Measurements from ENCODE around the gene AMDHD1. TPM values are rescaled to one million over a fixed set of nuclear protein-coding genes. Genes with fewer than 3 reads are reported as not detected.

AMDHD1 gene
- total and polyA plus RNA-seq, 10 of the 15 experiments (the other 5 are each of a cell fraction or from before 2014, with no cell fraction given), result 0.04 to 0.28 (median 0.13) TPM; not detected in 4

DNA sequence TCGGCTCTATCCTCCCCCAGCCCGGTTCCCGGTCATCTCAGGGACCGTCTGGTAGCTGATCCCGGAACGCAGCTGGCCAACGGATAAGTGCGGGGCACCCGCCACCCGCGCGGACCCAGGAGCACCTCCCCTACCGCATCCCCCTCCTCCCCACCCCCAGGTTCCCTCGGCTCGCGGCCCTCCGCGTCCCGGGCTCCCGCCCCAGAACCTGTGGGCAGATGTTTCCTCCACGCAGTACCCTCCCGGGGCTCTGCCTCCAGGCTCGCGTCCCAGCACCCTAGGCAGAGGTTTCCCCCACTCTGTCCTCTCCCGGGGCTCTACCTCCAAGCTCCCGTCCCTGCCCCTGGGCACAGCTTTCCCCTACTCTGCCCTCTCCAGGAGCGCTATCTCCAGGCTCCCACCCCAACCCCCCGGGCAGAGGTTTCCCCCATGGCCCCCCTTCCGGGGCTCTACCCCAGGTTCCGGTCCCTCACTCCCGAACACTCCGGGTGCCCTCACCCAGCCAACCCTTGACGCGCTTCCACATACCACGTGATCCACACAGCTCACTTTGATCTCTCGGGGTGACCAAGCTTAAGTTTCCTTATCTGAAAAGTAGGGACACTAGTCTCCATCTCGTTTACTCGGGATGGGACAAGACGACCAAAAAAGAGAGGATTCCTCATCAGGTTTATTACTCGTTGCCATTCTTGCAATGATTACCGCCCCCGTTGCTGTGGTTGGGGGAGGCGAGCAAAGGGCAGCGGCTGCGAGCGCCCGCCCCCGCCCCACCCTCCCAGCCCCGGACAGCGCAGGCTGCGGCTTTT, 404 bp upstream of the AMDHD1 start, which contains the start of gene CCDC38:
Gene CCDC38 (minus strand): TSS at position 91 of the 806 bp plus-strand sequence. CDS start 6,105 bp downstream, outside the sequence.
- H3K9me3 ChIP-seq (replicated peaks; ENCODE audit: control insufficient read depth, insufficient read depth, low read length), result no peaks in the 10 kb centered on the region
- SMC1A ChIA-PET (ENCODE audit: uncharacterized antibody, unreplicated experiment), result interaction anchor here (1.0 to 2.0 kb wide), 6 partner anchors 9 to 51 kb away, joined by 3 to 6 read pairs (median 4); no protein-coding TSS in a partner anchor
- H3K36me3 ChIP-seq (ENCODE audit: control insufficient read depth in 2 of 2, insufficient read depth in 2 of 2, low read length in 1 of 2), result no peaks in the 10 kb centered on the region
- H3K9ac ChIP-seq (ENCODE audit: control insufficient read depth, insufficient read depth, low read length), result peak within 1 kb of the TSS; percentile 78
- POLR2A ChIA-PET, result interaction anchor here (0.6 to 1.2 kb wide), 2 partner anchors 272 to 921 kb away, joined by 4 to 15 read pairs; no protein-coding TSS in a partner anchor
- peak; percentile 98 for ATAC-seq
- WGBS (ENCODE audit: insufficient coverage, insufficient replicate concordance, low lambda C conversion rate, missing lambda C conversion rate), result 0% methylated on average over 20 of the region's 51 CpGs
- in situ Hi-C loops (cut with MboI) (no loop called here), intact Hi-C loops (cut with micrococcal nuclease; ENCODE audit: unreplicated experiment) (no loop called here)
- H3K79me2 ChIP-seq (ENCODE audit: control insufficient read depth, insufficient read depth, low read length), result no peaks in the 10 kb centered on the region
- peaks cover 3% of the 10 kb centered on the region; the same call in 1 of the 2 replicates for H3K4me1 ChIP-seq (ENCODE audit: control insufficient read depth, insufficient read depth, low read length)
- CTCF ChIA-PET, result interaction anchor here (0.6 to 4.9 kb wide), 9 partner anchors 11 to 574 kb away, joined by 3 to 26 read pairs (median 5); no protein-coding TSS in a partner anchor
- no TSS peak for BruUV-seq (replicated peaks)
- peak; percentile 13 for FAIRE-seq
- RAD21 ChIA-PET (ENCODE audit: unreplicated experiment), result interaction anchor here (1.3 kb wide), 2 partner anchors 56 to 78 kb away, joined by 5 to 6 read pairs; no protein-coding TSS in a partner anchor
- H3K4me3 ChIP-seq, result peak within 1 kb of the TSS; percentile 94
- H3K4me2 ChIP-seq (ENCODE audit: control insufficient read depth, insufficient read depth), result peak within 1 kb of the TSS; percentile 93
- H3K27ac ChIP-seq (ENCODE audit: control insufficient read depth, insufficient read depth), result peak within 1 kb of the TSS; percentile 53
- peak; percentile 57 for DNase-seq (ENCODE audit: low read depth, low spot score)
- H3K27me3 ChIP-seq (replicated peaks in 1 of 2; ENCODE audit: control insufficient read depth in 2 of 2, insufficient read depth in 2 of 2, low read length in 1 of 2), result no peaks in the 10 kb centered on the region
- peak within 1 kb of the TSS; percentile 97 for H2AFZ ChIP-seq (ENCODE audit: control insufficient read depth, low read depth, low read length)
- H4K20me1 ChIP-seq (ENCODE audit: control insufficient read depth, insufficient read depth), result no peaks in the 10 kb centered on the region
- TF ChIP-seq, protein P1, sequence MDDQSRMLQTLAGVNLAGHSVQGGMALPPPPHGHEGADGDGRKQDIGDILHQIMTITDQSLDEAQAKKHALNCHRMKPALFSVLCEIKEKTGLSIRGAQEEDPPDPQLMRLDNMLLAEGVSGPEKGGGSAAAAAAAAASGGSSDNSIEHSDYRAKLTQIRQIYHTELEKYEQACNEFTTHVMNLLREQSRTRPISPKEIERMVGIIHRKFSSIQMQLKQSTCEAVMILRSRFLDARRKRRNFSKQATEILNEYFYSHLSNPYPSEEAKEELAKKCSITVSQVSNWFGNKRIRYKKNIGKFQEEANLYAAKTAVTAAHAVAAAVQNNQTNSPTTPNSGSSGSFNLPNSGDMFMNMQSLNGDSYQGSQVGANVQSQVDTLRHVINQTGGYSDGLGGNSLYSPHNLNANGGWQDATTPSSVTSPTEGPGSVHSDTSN (IDR thresholded peaks at IDR 0.05; ENCODE audit: insufficient replicate concordance, low read depth, low read length), result no peak
- TF ChIP-seq NR2C1 (IDR thresholded peaks at IDR 0.05) (peak; percentile 30; the same call in 1 of the 2 replicates), HCFC1 (IDR thresholded peaks at IDR 0.05; ENCODE audit: low read length) (peak; percentile 32; the same call in 1 of the 2 replicates), HDGF (IDR thresholded peaks at IDR 0.05) (0 out of 2 replicates have a peak, but pooled peaks have one; percentile 20), RAD51 (IDR thresholded peaks at IDR 0.05) (peak; percentile 98)
- TF ChIP-seq, protein P2, sequence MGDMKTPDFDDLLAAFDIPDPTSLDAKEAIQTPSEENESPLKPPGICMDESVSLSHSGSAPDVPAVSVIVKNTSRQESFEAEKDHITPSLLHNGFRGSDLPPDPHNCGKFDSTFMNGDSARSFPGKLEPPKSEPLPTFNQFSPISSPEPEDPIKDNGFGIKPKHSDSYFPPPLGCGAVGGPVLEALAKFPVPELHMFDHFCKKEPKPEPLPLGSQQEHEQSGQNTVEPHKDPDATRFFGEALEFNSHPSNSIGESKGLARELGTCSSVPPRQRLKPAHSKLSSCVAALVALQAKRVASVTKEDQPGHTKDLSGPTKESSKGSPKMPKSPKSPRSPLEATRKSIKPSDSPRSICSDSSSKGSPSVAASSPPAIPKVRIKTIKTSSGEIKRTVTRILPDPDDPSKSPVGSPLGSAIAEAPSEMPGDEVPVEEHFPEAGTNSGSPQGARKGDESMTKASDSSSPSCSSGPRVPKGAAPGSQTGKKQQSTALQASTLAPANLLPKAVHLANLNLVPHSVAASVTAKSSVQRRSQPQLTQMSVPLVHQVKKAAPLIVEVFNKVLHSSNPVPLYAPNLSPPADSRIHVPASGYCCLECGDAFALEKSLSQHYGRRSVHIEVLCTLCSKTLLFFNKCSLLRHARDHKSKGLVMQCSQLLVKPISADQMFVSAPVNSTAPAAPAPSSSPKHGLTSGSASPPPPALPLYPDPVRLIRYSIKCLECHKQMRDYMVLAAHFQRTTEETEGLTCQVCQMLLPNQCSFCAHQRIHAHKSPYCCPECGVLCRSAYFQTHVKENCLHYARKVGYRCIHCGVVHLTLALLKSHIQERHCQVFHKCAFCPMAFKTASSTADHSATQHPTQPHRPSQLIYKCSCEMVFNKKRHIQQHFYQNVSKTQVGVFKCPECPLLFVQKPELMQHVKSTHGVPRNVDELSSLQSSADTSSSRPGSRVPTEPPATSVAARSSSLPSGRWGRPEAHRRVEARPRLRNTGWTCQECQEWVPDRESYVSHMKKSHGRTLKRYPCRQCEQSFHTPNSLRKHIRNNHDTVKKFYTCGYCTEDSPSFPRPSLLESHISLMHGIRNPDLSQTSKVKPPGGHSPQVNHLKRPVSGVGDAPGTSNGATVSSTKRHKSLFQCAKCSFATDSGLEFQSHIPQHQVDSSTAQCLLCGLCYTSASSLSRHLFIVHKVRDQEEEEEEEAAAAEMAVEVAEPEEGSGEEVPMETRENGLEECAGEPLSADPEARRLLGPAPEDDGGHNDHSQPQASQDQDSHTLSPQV (IDR thresholded peaks at IDR 0.05), result no peak
- TF ChIP-seq, protein P3, sequence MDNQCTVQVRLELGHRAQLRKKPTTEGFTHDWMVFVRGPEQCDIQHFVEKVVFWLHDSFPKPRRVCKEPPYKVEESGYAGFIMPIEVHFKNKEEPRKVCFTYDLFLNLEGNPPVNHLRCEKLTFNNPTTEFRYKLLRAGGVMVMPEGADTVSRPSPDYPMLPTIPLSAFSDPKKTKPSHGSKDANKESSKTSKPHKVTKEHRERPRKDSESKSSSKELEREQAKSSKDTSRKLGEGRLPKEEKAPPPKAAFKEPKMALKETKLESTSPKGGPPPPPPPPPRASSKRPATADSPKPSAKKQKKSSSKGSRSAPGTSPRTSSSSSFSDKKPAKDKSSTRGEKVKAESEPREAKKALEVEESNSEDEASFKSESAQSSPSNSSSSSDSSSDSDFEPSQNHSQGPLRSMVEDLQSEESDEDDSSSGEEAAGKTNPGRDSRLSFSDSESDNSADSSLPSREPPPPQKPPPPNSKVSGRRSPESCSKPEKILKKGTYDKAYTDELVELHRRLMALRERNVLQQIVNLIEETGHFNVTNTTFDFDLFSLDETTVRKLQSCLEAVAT (IDR thresholded peaks at IDR 0.05), result peak; percentile 35; the same call in 1 of the 2 replicates
- TF ChIP-seq, protein P4, sequence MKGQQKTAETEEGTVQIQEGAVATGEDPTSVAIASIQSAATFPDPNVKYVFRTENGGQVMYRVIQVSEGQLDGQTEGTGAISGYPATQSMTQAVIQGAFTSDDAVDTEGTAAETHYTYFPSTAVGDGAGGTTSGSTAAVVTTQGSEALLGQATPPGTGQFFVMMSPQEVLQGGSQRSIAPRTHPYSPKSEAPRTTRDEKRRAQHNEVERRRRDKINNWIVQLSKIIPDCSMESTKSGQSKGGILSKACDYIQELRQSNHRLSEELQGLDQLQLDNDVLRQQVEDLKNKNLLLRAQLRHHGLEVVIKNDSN (IDR thresholded peaks at IDR 0.05; ENCODE audit: borderline replicate concordance, extremely low read length, insufficient read depth, low read depth, low read length), result peak; percentile 79
- TF ChIP-seq, protein P5, sequence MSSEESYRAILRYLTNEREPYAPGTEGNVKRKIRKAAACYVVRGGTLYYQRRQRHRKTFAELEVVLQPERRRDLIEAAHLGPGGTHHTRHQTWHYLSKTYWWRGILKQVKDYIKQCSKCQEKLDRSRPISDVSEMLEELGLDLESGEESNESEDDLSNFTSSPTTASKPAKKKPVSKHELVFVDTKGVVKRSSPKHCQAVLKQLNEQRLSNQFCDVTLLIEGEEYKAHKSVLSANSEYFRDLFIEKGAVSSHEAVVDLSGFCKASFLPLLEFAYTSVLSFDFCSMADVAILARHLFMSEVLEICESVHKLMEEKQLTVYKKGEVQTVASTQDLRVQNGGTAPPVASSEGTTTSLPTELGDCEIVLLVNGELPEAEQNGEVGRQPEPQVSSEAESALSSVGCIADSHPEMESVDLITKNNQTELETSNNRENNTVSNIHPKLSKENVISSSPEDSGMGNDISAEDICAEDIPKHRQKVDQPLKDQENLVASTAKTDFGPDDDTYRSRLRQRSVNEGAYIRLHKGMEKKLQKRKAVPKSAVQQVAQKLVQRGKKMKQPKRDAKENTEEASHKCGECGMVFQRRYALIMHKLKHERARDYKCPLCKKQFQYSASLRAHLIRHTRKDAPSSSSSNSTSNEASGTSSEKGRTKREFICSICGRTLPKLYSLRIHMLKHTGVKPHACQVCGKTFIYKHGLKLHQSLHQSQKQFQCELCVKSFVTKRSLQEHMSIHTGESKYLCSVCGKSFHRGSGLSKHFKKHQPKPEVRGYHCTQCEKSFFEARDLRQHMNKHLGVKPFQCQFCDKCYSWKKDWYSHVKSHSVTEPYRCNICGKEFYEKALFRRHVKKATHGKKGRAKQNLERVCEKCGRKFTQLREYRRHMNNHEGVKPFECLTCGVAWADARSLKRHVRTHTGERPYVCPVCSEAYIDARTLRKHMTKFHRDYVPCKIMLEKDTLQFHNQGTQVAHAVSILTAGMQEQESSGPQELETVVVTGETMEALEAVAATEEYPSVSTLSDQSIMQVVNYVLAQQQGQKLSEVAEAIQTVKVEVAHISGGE (CRISPR knock-in tag; IDR thresholded peaks at IDR 0.05), result peak; percentile 78

Data from GM12878 (cell line).